ENCODE measurements around the gene ZNF579.

The ZNF579 gene

GRCh38 chr19:55567708-55568328, 12.8 kb downstream of the ZNF579 start:
- no peak overlapping the region for H3K4me3 ChIP-seq (replicated peaks; ENCODE audit: low read depth, low read length)
- DNase-seq (ENCODE audit: low read depth), result no peak
- TF ChIP-seq, protein P1, sequence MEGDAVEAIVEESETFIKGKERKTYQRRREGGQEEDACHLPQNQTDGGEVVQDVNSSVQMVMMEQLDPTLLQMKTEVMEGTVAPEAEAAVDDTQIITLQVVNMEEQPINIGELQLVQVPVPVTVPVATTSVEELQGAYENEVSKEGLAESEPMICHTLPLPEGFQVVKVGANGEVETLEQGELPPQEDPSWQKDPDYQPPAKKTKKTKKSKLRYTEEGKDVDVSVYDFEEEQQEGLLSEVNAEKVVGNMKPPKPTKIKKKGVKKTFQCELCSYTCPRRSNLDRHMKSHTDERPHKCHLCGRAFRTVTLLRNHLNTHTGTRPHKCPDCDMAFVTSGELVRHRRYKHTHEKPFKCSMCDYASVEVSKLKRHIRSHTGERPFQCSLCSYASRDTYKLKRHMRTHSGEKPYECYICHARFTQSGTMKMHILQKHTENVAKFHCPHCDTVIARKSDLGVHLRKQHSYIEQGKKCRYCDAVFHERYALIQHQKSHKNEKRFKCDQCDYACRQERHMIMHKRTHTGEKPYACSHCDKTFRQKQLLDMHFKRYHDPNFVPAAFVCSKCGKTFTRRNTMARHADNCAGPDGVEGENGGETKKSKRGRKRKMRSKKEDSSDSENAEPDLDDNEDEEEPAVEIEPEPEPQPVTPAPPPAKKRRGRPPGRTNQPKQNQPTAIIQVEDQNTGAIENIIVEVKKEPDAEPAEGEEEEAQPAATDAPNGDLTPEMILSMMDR (IDR thresholded peaks at IDR 0.05; ENCODE audit: low read length, missing control alignments), result no peak

DNA sequence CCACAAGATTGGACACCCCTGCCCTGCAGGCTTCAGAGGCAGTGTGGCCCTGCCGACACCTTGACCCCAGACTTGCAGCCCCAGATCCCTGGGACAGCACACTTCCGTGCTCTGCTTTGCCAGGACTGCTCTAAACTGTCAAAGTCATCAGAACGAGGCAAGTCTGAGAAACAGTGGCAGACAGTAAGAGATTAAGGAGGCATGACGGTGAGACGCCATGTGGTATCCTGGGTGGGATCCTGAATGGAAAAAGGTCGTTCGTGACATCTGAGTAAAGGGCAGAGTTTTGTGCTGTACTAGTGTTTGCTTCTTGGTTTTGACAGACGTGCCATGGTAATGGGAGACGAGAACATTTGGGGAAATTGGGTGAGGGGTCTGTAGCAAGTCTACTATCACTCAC, 13.8 kb downstream of the ZNF579 start:
- DNase-seq (ENCODE audit: low read depth), result no peak
- TF ChIP-seq, protein P1 (IDR thresholded peaks at IDR 0.05; ENCODE audit: low read length, missing control alignments), result no peak
- no peak overlapping the region for H3K4me3 ChIP-seq (replicated peaks; ENCODE audit: low read depth, low read length)

DNA sequence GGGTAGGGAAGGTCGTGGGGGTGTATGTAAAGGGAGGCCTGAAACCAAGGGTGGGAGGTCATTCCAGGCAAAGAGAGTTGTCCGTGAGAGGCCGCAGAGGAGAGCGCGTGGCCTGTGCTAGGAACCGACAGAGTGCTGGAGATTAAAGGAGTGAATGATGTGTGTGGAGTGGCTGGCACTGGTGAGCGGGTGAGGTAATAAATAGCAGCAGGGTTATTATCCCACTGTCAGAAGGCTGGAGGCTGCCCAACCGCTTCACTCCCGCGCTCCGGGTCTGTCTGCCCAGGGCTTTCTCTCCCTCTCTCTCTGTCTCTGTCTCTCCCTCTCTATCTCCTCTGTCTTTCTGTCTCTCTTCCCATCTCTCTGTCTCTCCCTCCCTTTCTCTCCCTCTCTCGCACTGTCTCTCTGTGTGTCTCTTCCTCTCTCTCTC, 17.4 kb downstream of the ZNF579 start:
- no peak overlapping the region for H3K4me3 ChIP-seq (replicated peaks; ENCODE audit: low read depth, low read length)
- TF ChIP-seq, protein P1 (IDR thresholded peaks at IDR 0.05; ENCODE audit: low read length, missing control alignments), result no peak
- peak; percentile 33 for DNase-seq (ENCODE audit: low read depth)

- no peak for DNase-seq (ENCODE audit: low read depth)
- no peak overlapping the region for H3K4me3 ChIP-seq (replicated peaks; ENCODE audit: low read depth, low read length)
- TF ChIP-seq, protein P1 (IDR thresholded peaks at IDR 0.05; ENCODE audit: low read length, missing control alignments), result no peak
These were observed 21.0 kb downstream of the ZNF579 start for GRCh38 chr19:55559684-55560083.

GRCh38 chr19:55554741-55555152, 25.9 kb downstream of the ZNF579 start:
- H3K4me3 ChIP-seq (replicated peaks; ENCODE audit: low read depth, low read length), result no peak overlapping the region
- DNase-seq (ENCODE audit: low read depth), result no peak
- TF ChIP-seq, protein P1 (IDR thresholded peaks at IDR 0.05; ENCODE audit: low read length, missing control alignments), result no peak

DNA sequence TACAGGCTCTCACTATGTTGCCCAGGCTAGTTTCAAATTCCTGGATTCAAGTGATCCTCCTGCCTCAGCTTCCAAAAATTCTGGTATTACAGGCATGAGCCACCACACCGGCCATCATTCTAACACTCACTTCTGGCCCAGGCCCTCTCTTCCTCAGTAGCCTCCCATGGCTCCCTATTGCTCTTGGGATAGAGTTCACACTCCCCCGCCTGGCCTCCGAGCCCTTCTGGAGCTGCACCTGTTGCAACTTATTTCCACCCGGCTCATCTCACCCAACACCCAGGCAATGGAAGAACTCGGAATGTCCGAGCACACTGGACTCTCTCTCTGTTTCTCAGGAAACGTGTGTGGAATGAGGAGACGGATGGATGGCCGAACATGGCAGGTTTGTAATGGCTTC, 26.3 kb downstream of the ZNF579 start:
- H3K4me3 ChIP-seq (replicated peaks; ENCODE audit: low read depth, low read length), result no peak overlapping the region
- DNase-seq (ENCODE audit: low read depth), result no peak
- TF ChIP-seq, protein P1 (IDR thresholded peaks at IDR 0.05; ENCODE audit: low read length, missing control alignments), result no peak

Data from fibroblast of pulmonary artery (primary cell).